Neutrophil (primary cell): ENCODE results near the gene FKBP1B.
A peak's percentile ranks its signal among the peaks of the same experiment; 100 is the strongest.

Experiments
- H3K27ac ChIP-seq: fragments of 200-600 bp; sonication (generic); 2 replicates; pipeline ENCODE4 v1.5.1; 2016; ENCODE audit warnings: mild to moderate bottlenecking, moderate library complexity
- H3K27me3 ChIP-seq: fragments of 200-600 bp; sonication (generic); 2 replicates; pipeline ENCODE4 v1.6.0; 2016; ENCODE audit warnings: mild to moderate bottlenecking
- H3K36me3 ChIP-seq: fragments of 200-600 bp; sonication (generic); 2 replicates; pipeline ENCODE4 v1.5.1; 2017
- H3K4me1 ChIP-seq, 2 experiments: fragments of 200-600 bp in 1 of 2; sonication (generic) in 1 of 2; 1 replicate in 1 of 2; 2 replicates in 1 of 2; pipeline versions ENCODE4 v1.5.1 to v1.6.1; 2013 to 2016; ENCODE audit warnings: low read depth in 1 of 2, low read length in 1 of 2, mild to moderate bottlenecking in 1 of 2, moderate library complexity in 1 of 2; ENCODE audit not compliant: control insufficient read depth in 1 of 2, insufficient read depth in 1 of 2
- H3K4me3 ChIP-seq, 2 experiments: fragments of 200-600 bp in 1 of 2; sonication (generic) in 1 of 2; 1 replicate in 1 of 2; 2 replicates in 1 of 2; pipeline ENCODE4 v1.5.1; 2013 to 2016; ENCODE audit warnings: low read depth in 1 of 2, low read length in 1 of 2, mild to moderate bottlenecking in 1 of 2, moderate library complexity in 1 of 2
- H3K9me3 ChIP-seq: fragments of 200-600 bp; sonication (generic); 2 replicates; pipeline ENCODE4 v1.5.1; 2016
- TF ChIP-seq, protein P1 (sequence below): fragments of 200-600 bp; sonication (generic); IDR thresholded peaks from 2 replicates; pipeline ENCODE4 v1.5.1; 2016; ENCODE audit warnings: antibody characterized with exemption

FKBP1B gene

DNA sequence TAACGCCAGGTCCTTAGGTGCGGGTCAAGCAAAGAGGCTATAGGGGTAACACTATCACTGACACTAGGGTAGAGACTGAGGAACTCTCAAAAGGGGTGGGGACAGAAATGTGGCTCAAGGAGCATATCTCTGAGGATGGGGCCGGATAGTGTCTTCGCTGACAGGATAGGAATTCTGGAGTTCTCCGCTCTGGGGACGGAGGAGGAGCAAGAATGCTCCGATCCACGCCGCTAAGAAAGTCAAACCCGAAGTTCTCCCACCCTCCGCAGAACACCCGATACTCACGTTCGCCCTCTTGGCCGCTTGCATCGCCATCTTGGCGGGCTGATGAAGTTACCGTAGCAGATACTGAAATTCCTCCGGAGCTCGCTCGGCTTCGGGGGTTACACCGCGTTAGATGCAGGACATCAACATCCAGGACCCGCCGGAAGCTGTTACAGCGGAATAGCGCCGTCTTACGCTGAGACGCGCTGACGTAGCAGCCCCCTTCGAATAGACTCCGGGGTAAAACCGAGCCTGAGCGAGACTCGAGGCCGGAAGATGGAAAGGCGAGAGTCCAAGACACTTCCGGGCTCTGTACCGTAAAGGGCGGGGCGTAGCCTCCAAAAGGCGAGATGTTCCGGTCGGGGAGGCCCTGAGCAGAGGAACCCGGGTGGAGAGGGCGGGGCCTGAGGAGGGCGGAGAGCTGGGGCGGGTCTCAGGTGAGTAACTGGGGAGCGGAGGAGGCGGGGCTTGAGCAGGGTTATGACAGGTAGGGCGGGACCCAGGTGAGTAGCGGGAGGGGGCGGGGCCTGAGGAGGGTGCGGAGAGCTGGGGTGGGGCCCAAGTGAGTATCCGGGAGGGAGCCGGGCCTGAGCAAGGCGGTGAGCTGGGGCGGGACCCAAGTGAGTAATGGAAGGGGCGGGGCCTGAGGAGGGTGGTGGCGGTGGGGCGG, 26.6 kb downstream of the FKBP1B start, which contains the start of gene SF3B6:
Gene SF3B6 (minus strand): TSS at position 412 of the 934 bp plus-strand sequence. CDS start 97 bp downstream, at position 315.
- Histone ChIP-seq H3K27ac (peak within 1 kb of the TSS; percentile 95), H3K27me3 (no peaks in the 10 kb centered on the region), H3K4me1 (peaks cover 42 to 47% of the 10 kb centered on the region in 2 experiments), H3K9me3 (no peaks in the 10 kb centered on the region), H3K4me3 (peak within 1 kb of the TSS; percentile 84 to 100), H3K36me3 (peaks cover 45% of the 10 kb centered on the region)
- TF ChIP-seq, protein P1, sequence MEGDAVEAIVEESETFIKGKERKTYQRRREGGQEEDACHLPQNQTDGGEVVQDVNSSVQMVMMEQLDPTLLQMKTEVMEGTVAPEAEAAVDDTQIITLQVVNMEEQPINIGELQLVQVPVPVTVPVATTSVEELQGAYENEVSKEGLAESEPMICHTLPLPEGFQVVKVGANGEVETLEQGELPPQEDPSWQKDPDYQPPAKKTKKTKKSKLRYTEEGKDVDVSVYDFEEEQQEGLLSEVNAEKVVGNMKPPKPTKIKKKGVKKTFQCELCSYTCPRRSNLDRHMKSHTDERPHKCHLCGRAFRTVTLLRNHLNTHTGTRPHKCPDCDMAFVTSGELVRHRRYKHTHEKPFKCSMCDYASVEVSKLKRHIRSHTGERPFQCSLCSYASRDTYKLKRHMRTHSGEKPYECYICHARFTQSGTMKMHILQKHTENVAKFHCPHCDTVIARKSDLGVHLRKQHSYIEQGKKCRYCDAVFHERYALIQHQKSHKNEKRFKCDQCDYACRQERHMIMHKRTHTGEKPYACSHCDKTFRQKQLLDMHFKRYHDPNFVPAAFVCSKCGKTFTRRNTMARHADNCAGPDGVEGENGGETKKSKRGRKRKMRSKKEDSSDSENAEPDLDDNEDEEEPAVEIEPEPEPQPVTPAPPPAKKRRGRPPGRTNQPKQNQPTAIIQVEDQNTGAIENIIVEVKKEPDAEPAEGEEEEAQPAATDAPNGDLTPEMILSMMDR, result no peak

DNA sequence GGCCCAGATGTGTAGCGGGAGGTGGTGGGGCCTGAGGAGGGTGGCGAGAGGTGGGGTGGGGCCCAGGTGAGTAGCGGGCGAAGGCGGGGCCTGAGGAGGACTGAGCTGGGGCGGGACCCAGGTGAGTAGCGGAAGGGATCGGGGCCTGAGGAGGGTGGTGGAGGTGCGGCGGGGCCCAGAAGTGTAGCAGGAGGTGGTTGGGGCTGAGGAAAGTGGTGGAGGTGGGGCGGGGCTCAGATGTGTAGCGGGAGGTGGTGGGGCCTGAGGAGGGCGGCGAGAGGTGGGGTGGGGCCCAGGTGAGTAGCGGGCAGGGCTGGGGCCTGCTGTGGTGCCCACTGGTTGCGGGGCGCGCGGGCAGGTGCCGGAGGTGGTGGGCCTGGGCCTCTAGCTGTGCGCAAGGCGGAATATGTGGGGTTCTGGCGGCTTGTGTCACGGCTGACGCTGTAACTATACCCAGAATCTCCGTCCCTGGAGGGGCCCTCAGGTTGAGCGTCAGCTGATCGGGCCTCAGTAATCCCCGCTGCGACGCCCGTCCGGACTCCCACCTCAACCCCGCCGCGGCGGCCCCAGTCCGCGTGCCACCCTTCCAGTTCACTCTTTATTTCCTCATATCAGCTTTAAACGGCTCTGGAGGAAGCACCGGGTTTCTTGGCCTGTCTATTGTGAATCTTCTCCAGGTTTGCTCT, 27.5 kb downstream of the FKBP1B start:
- TF ChIP-seq, protein P1, result no peak
- H3K4me1 ChIP-seq, result peaks cover 51 to 55% of the 10 kb centered on the region in 2 experiments
- peaks cover 37% of the 10 kb centered on the region for H3K36me3 ChIP-seq
- peak overlapping the region; percentile 84 to 100 for H3K4me3 ChIP-seq
- H3K27ac ChIP-seq, result peak overlapping the region; percentile 95
- no peaks in the 10 kb centered on the region for H3K27me3 ChIP-seq
- H3K9me3 ChIP-seq, result no peaks in the 10 kb centered on the region

DNA sequence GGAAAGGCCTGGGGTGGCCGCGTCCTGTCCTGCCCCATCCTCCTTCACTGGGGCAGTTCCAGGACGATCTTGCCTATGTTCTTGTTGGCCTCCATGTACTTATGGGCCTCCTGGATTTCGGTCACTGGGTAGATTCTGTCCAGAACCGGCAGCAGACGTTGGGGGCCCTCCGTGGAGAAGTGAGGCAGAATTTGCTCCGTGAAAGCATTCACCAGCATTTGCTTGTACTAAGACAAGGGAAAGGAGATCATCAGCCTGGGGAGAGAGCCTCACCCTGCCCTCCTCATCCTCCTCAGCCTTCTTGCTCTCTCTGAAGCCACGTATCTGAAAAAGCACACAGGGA, 28.0 kb downstream of the FKBP1B start:
- Histone ChIP-seq H3K27me3 (no peaks in the 10 kb centered on the region), H3K36me3 (peaks cover 32% of the 10 kb centered on the region), H3K4me1 (peaks cover 56 to 60% of the 10 kb centered on the region in 2 experiments), H3K9me3 (no peaks in the 10 kb centered on the region), H3K27ac (peak overlapping the region; percentile 95), H3K4me3 (peak overlapping the region; percentile 84 to 100)
- TF ChIP-seq, protein P1, result no peak

DNA sequence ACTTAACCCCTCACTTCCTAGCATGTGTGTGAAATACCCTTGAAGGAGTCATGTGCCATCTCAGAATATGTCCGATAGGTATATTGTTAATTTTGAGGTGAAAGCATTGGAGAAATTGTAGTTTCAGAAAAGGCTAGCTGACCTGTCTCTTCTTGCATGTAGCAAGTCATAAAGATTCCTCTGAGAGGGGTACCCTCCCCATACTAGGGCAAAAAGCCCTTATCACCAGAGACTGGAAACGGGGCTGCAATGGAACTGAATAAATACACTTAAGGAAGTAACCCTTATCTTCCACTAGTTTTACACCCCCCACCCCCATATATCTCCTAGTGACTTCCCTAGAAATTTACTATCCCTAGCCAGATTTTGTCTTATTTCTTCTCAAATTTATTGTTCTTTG, 28.3 kb downstream of the FKBP1B start:
- H3K27me3 ChIP-seq, result no peaks in the 10 kb centered on the region
- H3K36me3 ChIP-seq, result peaks cover 32% of the 10 kb centered on the region
- H3K4me3 ChIP-seq, result peak overlapping the region; percentile 84 to 100
- peaks cover 59 to 64% of the 10 kb centered on the region in 2 experiments for H3K4me1 ChIP-seq
- H3K9me3 ChIP-seq, result no peaks in the 10 kb centered on the region
- TF ChIP-seq, protein P1, result no peak
- H3K27ac ChIP-seq, result peak overlapping the region; percentile 95

DNA sequence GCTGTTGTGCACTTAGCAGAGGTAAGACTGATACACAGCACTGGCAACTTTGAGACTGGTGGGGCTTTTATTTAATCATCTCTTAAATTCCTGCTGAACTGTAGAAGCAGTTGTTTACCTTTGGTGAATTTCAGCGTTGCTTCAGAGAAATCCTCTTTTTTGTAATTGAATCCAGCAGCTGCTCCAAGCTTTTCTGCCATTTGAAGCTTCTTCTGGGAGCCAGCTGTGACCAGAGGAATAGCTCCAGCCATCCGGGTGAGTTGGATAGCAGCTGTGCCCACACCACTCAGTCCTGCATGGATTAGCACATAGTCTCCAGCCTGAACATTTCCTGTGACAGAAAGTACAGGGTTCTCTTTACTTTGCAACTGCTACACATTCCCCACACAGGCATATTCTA, 31.2 kb downstream of the FKBP1B start:
- Histone ChIP-seq H3K36me3 (peaks cover 14% of the 10 kb centered on the region), H3K4me3 (no peak overlapping the region), H3K4me1 (peaks cover 76 to 77% of the 10 kb centered on the region in 2 experiments), H3K27ac (peak overlapping the region; percentile 81), H3K27me3 (no peaks in the 10 kb centered on the region), H3K9me3 (no peaks in the 10 kb centered on the region)
- TF ChIP-seq, protein P1, result no peak
